GM12875 (cell line): ENCODE measurements around the gene ZBTB25.

Source experiments
- H3K4me3 ChIP-seq: one replicate; pipeline ENCODE4 v1.5.1; 2011; ENCODE audit warnings: low read depth, low read length, control low read depth
- CTCF ChIP-seq: IDR thresholded peaks from 2 replicates; pipeline ENCODE4 v1.5.1; 2011; ENCODE audit warnings: low read depth, mild to moderate bottlenecking, control low read depth, inconsistent platforms, low read length, moderate library complexity, borderline replicate concordance; ENCODE audit not compliant: insufficient read depth

Gene ZBTB25

GRCh38 chr14:64504897-64505794, 1.5 kb upstream of the ZBTB25 start:
- peak overlapping the region; percentile 94 for H3K4me3 ChIP-seq
- no peak for TF ChIP-seq CTCF

DNA sequence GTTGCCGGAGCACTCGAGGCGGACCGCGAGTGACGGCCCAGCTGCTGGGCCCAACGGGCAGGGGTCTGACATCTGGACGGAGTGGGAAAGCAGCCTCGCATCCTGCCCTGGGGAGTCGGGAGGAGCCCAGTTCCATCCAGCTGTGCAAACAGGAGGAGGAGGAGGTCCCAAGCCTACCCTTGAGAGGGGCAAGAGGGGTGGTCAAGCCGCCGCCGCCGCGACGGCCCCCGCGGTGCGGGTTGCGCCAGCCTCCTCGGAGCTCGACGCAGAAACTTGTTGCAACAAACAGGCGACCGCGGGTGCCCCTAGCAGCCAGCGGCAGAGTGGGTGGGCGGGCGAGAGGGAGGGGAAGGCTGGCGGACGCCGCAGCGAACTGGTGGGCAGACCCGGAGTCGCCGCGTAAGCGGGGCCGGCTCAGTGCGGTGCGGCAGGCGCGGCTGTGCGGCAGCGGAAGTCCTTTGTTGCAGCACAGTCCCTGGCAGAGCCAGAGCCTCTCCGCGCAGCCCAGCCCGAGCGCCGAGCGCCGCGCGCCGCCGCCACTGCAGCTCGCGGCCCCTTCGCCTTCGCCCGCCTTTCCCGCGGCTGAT, 765 bp upstream of the ZBTB25 start, which contains the start of gene ZBTB1:
TSS of gene ZBTB1 (plus strand) at position 461 of the 587 bp plus-strand sequence. CDS start 16,735 bp downstream, outside the sequence.
- H3K4me3 ChIP-seq, result peak within 1 kb of the TSS; percentile 94
- no peak for TF ChIP-seq CTCF

GRCh38 chr14:64502887-64503433, 678 bp downstream of the ZBTB25 start:
- no peak for TF ChIP-seq CTCF
- peak overlapping the region; percentile 94 for H3K4me3 ChIP-seq

- H3K4me3 ChIP-seq, result peak overlapping the region; percentile 94
- no peak for TF ChIP-seq CTCF
Observed at GRCh38 chr14:64502456-64502855, 1.2 kb downstream of the ZBTB25 start.

DNA sequence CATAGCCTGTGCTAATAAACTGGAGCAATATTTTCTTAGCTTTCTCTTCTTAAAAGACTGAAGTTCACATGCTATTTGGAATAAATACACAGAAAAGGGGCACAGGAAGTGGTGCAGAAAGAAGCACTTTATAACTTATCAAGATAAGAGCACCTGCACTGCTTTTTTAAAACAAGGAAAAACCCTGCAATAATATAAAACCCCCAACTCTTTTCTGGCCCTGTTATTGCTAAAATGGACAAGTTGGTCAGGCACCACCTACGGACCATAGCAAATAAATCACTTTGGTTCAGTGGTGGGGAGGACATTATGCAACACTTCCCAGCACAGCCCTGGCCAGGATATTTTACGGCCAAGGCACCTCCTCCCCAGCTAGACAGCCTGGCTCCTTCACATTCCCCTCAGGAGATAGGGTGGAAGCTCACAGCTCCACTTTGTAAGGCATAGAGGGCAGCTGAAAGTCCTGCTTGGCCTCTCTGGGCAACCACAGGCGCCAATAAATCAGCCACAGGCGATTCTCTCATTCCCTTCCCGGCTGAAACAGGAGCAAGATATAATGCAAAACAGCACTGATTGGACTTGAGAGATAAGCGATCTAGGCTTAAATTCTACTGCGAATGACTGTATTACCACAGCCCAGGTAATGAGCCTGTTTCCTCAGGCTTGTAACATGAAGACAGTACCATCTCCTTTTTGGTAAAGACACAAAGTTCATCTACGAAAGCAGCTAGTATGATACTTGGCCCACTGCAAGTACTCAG, 2.0 kb downstream of the ZBTB25 start:
- no peak for TF ChIP-seq CTCF
- peak overlapping the region; percentile 94 for H3K4me3 ChIP-seq

- no peak overlapping the region for H3K4me3 ChIP-seq
- TF ChIP-seq CTCF, result no peak
Observed at GRCh38 chr14:64500088-64500487, 3.5 kb downstream of the ZBTB25 start.
